ENCODE results near the gene ASPM.

DNA sequence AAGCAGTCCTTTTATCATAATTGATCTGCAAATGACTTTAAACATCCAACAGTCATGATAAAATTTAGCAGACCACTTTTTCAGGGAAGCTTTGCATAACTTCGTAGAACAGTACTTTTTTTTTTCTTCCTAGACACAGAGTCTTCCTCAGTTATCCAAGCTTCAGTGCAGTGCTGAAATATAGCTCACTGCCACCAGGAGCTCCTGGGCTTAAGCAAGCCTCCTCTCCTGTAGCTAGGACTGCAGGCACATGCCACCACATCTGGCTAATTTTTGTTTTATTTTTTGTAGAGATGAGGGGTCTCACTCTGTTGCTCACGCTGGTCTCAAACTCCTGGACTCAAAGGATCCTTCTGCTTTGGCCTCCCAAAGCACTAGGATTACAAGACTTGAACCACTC is 83.3 kb downstream of the ASPM start:
- TF ChIP-seq, protein P1, sequence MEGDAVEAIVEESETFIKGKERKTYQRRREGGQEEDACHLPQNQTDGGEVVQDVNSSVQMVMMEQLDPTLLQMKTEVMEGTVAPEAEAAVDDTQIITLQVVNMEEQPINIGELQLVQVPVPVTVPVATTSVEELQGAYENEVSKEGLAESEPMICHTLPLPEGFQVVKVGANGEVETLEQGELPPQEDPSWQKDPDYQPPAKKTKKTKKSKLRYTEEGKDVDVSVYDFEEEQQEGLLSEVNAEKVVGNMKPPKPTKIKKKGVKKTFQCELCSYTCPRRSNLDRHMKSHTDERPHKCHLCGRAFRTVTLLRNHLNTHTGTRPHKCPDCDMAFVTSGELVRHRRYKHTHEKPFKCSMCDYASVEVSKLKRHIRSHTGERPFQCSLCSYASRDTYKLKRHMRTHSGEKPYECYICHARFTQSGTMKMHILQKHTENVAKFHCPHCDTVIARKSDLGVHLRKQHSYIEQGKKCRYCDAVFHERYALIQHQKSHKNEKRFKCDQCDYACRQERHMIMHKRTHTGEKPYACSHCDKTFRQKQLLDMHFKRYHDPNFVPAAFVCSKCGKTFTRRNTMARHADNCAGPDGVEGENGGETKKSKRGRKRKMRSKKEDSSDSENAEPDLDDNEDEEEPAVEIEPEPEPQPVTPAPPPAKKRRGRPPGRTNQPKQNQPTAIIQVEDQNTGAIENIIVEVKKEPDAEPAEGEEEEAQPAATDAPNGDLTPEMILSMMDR (IDR thresholded peaks at IDR 0.05 in 2 of 3, conservative IDR thresholded peaks at IDR 0.05 in 1 of 3; ENCODE audit: borderline replicate concordance in 1 of 3, insufficient read depth in 1 of 3, low read depth in 2 of 3, low read length in 2 of 3): no peak
- TF ChIP-seq EGR1 (IDR thresholded peaks at IDR 0.05; ENCODE audit: low read depth) (no peak), POLR2AphosphoS5 (IDR thresholded peaks at IDR 0.05; ENCODE audit: low read depth, low read length) (no peak), CBX3 (IDR thresholded peaks at IDR 0.05; ENCODE audit: low read depth) (no peak)
- TF ChIP-seq, protein P2, sequence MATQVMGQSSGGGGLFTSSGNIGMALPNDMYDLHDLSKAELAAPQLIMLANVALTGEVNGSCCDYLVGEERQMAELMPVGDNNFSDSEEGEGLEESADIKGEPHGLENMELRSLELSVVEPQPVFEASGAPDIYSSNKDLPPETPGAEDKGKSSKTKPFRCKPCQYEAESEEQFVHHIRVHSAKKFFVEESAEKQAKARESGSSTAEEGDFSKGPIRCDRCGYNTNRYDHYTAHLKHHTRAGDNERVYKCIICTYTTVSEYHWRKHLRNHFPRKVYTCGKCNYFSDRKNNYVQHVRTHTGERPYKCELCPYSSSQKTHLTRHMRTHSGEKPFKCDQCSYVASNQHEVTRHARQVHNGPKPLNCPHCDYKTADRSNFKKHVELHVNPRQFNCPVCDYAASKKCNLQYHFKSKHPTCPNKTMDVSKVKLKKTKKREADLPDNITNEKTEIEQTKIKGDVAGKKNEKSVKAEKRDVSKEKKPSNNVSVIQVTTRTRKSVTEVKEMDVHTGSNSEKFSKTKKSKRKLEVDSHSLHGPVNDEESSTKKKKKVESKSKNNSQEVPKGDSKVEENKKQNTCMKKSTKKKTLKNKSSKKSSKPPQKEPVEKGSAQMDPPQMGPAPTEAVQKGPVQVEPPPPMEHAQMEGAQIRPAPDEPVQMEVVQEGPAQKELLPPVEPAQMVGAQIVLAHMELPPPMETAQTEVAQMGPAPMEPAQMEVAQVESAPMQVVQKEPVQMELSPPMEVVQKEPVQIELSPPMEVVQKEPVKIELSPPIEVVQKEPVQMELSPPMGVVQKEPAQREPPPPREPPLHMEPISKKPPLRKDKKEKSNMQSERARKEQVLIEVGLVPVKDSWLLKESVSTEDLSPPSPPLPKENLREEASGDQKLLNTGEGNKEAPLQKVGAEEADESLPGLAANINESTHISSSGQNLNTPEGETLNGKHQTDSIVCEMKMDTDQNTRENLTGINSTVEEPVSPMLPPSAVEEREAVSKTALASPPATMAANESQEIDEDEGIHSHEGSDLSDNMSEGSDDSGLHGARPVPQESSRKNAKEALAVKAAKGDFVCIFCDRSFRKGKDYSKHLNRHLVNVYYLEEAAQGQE (IDR thresholded peaks at IDR 0.05; ENCODE audit: low read depth): no peak

Measured in HCT116 (cell line).